HepG2 (cell line): ENCODE data around the gene ANKRD35. TPM values are rescaled to one million over a fixed set of nuclear protein-coding genes. Genes with fewer than 3 reads are reported as not detected.

Experiments used
- CC2D1A ChIP-seq: sonication (generic); formaldehyde crosslinking; IDR thresholded peaks from 2 replicates; pipeline ENCODE4 v1.8.1; 2023; ENCODE audit warnings: mild to moderate bottlenecking, missing genetic modification reagents
- CEBPG ChIP-seq: IDR thresholded peaks from 2 replicates; pipeline ENCODE4 v1.6.1; 2016
- FOXA3 ChIP-seq: IDR thresholded peaks from 2 replicates; pipeline ENCODE4 v1.6.1; 2016; ENCODE audit warnings: missing genetic modification reagents, missing compliant biosample characterization
- FOXK1 ChIP-seq: sonication (generic); formaldehyde crosslinking; IDR thresholded peaks from 2 replicates; pipeline ENCODE4 v1.4.0; 2020; ENCODE audit warnings: low read depth, missing genetic modification reagents, borderline replicate concordance
- HNRNPL ChIP-seq: fragments of 200-400 bp; formaldehyde crosslinking; IDR thresholded peaks from 2 replicates; pipeline ENCODE4 v1.6.1; 2017; ENCODE audit warnings: mild to moderate bottlenecking, low read depth, low read length
- KDM5A ChIP-seq: fragments of 200-600 bp; sonication (generic); IDR thresholded peaks from 2 replicates; pipeline ENCODE4 v1.7.0; 2018; ENCODE audit warnings: antibody characterized with exemption, mild to moderate bottlenecking, low read length, borderline replicate concordance
- NCOA5 ChIP-seq: sonication (generic); formaldehyde crosslinking; IDR thresholded peaks from 2 replicates; pipeline ENCODE4 v1.4.0; 2020; ENCODE audit warnings: missing genetic modification reagents
- NFKBIZ ChIP-seq: IDR thresholded peaks from 2 replicates; pipeline ENCODE4 v1.6.1; 2018; ENCODE audit warnings: missing genetic modification reagents, missing compliant biosample characterization
- POLR2AphosphoS5 ChIP-seq: IDR thresholded peaks from 2 replicates; pipeline ENCODE4 v1.6.1; 2012; ENCODE audit warnings: low read depth, low read length
- RAD51 ChIP-seq: fragments of 450-650 bp; IDR thresholded peaks from 2 replicates; pipeline ENCODE4 v1.6.1; 2016; ENCODE audit warnings: borderline replicate concordance
- RFX5 ChIP-seq: IDR thresholded peaks from 2 replicates; pipeline ENCODE4 v1.6.1; 2011; ENCODE audit warnings: low read depth, low read length, improper control_type of control experiment
- SIN3A ChIP-seq: IDR thresholded peaks from 2 replicates; pipeline ENCODE4 v1.6.1; 2011; ENCODE audit warnings: low read depth, mild to moderate bottlenecking, control low read depth, low read length, borderline replicate concordance
- YEATS4 ChIP-seq: sonication (generic); formaldehyde crosslinking; IDR thresholded peaks from 2 replicates; pipeline ENCODE4 v1.4.0; 2020; ENCODE audit warnings: missing genetic modification reagents, borderline replicate concordance
- ZNF124 ChIP-seq: sonication (generic); formaldehyde crosslinking; IDR thresholded peaks from 2 replicates; pipeline ENCODE4 v1.4.0; 2020; ENCODE audit warnings: missing genetic modification reagents
- ZNF773 ChIP-seq: sonication (generic); formaldehyde crosslinking; IDR thresholded peaks from 2 replicates; pipeline ENCODE4 v1.4.0; 2020; ENCODE audit warnings: missing genetic modification reagents, borderline replicate concordance
- polyA plus RNA-seq, 8 experiments: library from polyadenylated mRNA; depleted of rRNA in 3 of 8; stranded (reverse) in 7 of 8; unstranded in 1 of 8; fragments of >200 nt; fragmentation: Illumina TruSeq in 4 of 8; extraction: Trizol in 4 of 8; gene quantifications; 2 replicates each; pipeline versions ENCODE4 v1.2.1 to v1.2.3, GENCODE V29; 2011 to 2016; ENCODE audit warnings: low read depth in 4 of 8, missing spikeins in 1 of 8, mixed read lengths in 1 of 8; ENCODE audit not compliant: insufficient read depth in 1 of 8
- total RNA-seq, 5 experiments: library from RNA; depleted of rRNA; stranded (reverse); fragments of >200 nt; fragmentation: Illumina TruSeq; extraction: Trizol; gene quantifications; 2 replicates each; pipeline ENCODE4 v1.2.3, GENCODE V29; 2016; ENCODE audit warnings: low read depth in 1 of 5
- TF ChIP-seq, protein P1 (sequence below): IDR thresholded peaks from 2 replicates; pipeline ENCODE4 v1.4.0; 2020; ENCODE audit warnings: mild to moderate bottlenecking, missing genetic modification reagents
- TF ChIP-seq, protein P2 (sequence below): sonication (generic); formaldehyde crosslinking; IDR thresholded peaks from 2 replicates; pipeline ENCODE4 v1.8.1; 2023; ENCODE audit warnings: mild to moderate bottlenecking, missing genetic modification reagents
- TF ChIP-seq, protein P3 (sequence below): sonication (generic); formaldehyde crosslinking; IDR thresholded peaks from 2 replicates; pipeline ENCODE4 v1.4.0; 2020; ENCODE audit warnings: low read depth, mild to moderate bottlenecking, missing genetic modification reagents
- TF ChIP-seq, protein P4 (sequence below): sonication (generic); formaldehyde crosslinking; IDR thresholded peaks from 2 replicates; pipeline ENCODE4 v1.5.0; 2020; ENCODE audit warnings: mild to moderate bottlenecking, missing genetic modification reagents
- TF ChIP-seq, protein P5 (sequence below): sonication (generic); formaldehyde crosslinking; IDR thresholded peaks from 2 replicates; pipeline ENCODE4 v1.8.0; 2022; ENCODE audit warnings: missing genetic modification reagents, mild to moderate bottlenecking, inconsistent platforms, borderline replicate concordance

The ANKRD35 gene
- total and polyA plus RNA-seq, 2 of the 13 experiments (the other 11 are each of a cell fraction or from before 2014, with no cell fraction given): 0.02 TPM; not detected in 1

DNA sequence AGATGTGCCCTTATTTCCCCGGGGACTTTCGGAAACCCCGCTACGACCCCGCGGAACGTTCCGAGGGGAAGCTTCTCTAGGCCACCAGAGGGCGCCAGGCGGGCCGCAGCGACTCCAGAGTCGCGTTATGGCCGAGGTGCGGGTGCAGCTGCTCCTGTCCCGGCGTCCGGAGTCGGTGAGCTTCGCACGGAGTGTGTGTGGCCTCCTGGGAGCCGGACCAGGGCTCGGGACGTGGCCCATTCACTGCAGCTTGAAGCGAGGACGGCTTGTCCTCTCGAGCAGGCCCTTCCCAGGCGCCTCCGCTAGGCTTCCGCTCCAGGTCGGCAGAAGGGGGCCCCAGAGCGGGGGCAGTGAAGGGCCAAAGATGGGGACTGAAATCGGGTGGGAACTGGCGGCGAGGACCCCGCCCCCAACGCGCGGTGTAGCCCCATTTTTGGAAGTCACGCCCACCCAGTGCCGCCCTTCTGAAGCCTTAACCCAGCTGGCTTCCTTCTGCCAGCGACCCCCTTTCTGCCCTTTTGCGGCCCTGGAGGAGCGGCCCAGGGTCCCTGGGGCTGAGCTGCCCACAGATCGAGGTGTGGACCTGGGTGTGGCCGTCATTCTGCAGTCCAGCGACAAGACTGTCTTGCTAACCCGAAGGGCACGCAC, 40.0 kb downstream of the ANKRD35 start, which contains the start of gene NUDT17 (continued):
- TF ChIP-seq, protein P1, sequence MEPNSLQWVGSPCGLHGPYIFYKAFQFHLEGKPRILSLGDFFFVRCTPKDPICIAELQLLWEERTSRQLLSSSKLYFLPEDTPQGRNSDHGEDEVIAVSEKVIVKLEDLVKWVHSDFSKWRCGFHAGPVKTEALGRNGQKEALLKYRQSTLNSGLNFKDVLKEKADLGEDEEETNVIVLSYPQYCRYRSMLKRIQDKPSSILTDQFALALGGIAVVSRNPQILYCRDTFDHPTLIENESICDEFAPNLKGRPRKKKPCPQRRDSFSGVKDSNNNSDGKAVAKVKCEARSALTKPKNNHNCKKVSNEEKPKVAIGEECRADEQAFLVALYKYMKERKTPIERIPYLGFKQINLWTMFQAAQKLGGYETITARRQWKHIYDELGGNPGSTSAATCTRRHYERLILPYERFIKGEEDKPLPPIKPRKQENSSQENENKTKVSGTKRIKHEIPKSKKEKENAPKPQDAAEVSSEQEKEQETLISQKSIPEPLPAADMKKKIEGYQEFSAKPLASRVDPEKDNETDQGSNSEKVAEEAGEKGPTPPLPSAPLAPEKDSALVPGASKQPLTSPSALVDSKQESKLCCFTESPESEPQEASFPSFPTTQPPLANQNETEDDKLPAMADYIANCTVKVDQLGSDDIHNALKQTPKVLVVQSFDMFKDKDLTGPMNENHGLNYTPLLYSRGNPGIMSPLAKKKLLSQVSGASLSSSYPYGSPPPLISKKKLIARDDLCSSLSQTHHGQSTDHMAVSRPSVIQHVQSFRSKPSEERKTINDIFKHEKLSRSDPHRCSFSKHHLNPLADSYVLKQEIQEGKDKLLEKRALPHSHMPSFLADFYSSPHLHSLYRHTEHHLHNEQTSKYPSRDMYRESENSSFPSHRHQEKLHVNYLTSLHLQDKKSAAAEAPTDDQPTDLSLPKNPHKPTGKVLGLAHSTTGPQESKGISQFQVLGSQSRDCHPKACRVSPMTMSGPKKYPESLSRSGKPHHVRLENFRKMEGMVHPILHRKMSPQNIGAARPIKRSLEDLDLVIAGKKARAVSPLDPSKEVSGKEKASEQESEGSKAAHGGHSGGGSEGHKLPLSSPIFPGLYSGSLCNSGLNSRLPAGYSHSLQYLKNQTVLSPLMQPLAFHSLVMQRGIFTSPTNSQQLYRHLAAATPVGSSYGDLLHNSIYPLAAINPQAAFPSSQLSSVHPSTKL: peak; percentile 67; the same call in 1 of the 2 replicates
- TF ChIP-seq CEBPG (CRISPR knock-in tag) (no peak), YEATS4 (CRISPR knock-in tag) (no peak), SIN3A (0 out of 2 replicates have a peak, but pooled peaks have one; percentile 39), ZNF773 (no peak), NFKBIZ (CRISPR knock-in tag) (no peak), RFX5 (no peak), FOXA3 (CRISPR knock-in tag) (no peak), POLR2AphosphoS5 (no peak; the same call in 1 of the 2 replicates), FOXK1 (CRISPR knock-in tag) (no peak), RAD51 (no peak), ZNF124 (CRISPR knock-in tag) (peak; percentile 66), HNRNPL (no peak), CC2D1A (no peak), KDM5A (no peak), NCOA5 (CRISPR knock-in tag) (no peak)
- TF ChIP-seq, protein P2, sequence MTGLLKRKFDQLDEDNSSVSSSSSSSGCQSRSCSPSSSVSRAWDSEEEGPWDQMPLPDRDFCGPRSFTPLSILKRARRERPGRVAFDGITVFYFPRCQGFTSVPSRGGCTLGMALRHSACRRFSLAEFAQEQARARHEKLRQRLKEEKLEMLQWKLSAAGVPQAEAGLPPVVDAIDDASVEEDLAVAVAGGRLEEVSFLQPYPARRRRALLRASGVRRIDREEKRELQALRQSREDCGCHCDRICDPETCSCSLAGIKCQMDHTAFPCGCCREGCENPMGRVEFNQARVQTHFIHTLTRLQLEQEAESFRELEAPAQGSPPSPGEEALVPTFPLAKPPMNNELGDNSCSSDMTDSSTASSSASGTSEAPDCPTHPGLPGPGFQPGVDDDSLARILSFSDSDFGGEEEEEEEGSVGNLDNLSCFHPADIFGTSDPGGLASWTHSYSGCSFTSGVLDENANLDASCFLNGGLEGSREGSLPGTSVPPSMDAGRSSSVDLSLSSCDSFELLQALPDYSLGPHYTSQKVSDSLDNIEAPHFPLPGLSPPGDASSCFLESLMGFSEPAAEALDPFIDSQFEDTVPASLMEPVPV (CRISPR knock-in tag): no peak
- TF ChIP-seq, protein P3, sequence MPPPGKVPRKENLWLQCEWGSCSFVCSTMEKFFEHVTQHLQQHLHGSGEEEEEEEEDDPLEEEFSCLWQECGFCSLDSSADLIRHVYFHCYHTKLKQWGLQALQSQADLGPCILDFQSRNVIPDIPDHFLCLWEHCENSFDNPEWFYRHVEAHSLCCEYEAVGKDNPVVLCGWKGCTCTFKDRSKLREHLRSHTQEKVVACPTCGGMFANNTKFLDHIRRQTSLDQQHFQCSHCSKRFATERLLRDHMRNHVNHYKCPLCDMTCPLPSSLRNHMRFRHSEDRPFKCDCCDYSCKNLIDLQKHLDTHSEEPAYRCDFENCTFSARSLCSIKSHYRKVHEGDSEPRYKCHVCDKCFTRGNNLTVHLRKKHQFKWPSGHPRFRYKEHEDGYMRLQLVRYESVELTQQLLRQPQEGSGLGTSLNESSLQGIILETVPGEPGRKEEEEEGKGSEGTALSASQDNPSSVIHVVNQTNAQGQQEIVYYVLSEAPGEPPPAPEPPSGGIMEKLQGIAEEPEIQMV: no peak
- TF ChIP-seq, protein P4, sequence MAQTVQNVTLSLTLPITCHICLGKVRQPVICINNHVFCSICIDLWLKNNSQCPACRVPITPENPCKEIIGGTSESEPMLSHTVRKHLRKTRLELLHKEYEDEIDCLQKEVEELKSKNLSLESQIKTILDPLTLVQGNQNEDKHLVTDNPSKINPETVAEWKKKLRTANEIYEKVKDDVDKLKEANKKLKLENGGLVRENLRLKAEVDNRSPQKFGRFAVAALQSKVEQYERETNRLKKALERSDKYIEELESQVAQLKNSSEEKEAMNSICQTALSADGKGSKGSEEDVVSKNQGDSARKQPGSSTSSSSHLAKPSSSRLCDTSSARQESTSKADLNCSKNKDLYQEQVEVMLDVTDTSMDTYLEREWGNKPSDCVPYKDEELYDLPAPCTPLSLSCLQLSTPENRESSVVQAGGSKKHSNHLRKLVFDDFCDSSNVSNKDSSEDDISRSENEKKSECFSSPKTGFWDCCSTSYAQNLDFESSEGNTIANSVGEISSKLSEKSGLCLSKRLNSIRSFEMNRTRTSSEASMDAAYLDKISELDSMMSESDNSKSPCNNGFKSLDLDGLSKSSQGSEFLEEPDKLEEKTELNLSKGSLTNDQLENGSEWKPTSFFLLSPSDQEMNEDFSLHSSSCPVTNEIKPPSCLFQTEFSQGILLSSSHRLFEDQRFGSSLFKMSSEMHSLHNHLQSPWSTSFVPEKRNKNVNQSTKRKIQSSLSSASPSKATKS (CRISPR knock-in tag): no peak
- TF ChIP-seq, protein P5, sequence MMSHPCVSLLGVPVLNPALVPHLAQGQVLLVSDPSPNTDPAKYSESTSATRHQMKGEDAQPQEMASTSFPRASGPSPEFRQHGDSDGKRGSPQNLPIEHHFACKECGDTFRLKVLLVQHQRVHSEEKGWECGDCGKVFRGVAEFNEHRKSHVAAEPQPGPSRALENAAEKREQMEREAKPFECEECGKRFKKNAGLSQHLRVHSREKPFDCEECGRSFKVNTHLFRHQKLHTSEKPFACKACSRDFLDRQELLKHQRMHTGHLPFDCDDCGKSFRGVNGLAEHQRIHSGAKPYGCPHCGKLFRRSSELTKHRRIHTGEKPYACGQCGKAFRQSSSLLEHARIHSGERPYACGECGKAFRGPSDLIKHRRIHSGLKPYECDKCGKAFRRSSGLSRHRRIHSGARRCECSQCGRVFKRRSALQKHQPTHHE (CRISPR knock-in tag): no peak
